ENCODE data around the gene TNRC6B.
A peak's percentile ranks its signal among the peaks of the same experiment; 100 is the strongest.
"Not testable (repeated sequence)": the region's sequence is repeated elsewhere in the genome, so short reads cannot be mapped to it uniquely, and the experiment has no call there.

The TNRC6B gene

GRCh38 chr22:40183603-40184002, 5.9 kb downstream of the TNRC6B start:
- DNase-seq: not testable (repeated sequence)

GRCh38 chr22:40187389-40187788, 9.7 kb downstream of the TNRC6B start:
- DNase-seq: no peak

- no peak for DNase-seq
Observed at GRCh38 chr22:40189997-40190396, 12.3 kb downstream of the TNRC6B start.

DNA sequence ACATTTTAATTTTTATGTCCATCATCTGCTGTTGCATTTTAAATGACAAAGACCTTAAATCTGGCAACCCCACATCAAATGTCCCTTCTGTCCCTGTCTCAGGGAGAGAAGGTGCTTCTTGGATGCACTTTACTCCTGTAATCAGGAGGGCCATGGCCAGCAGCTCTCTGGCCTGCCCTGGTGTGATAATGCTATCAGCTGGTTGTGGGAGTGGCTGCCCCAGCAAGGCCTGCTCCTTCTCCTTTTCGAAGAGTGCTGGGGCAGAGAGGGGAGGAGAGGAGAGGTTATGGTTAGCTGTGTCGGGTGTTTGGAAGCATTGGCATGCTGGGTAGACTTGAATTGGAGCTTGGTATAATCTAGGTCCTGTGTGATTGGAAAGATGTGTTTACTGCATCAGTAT, 12.8 kb downstream of the TNRC6B start:
- DNase-seq: peak; percentile 21 to 36

- DNase-seq: peak; percentile 33 to 58
Observed at GRCh38 chr22:40193429-40194421, 16.0 kb downstream of the TNRC6B start.

DNA sequence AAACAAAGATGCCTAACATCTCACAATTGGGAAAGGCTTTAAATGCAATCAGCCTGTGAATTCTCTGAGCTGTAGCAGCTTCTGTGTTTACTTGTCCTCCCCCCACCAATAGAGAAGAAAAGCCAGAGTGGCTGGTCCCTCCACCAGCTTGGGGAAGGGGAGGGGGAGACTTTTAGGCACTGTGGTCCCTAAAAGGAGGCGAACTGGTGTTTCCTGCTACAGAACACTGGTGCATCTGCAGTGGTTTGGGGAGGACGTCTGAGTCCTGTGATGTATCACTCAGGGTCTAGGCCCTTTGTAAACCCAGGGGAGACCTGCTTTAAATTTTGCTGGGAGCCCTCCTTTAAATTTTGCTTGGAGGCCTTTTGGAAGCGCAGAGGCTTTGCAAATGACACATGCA, 16.9 kb downstream of the TNRC6B start:
- no peak for DNase-seq

- no peak for DNase-seq
Observed at GRCh38 chr22:40196628-40197360, 19.1 kb downstream of the TNRC6B start.

- not testable (repeated sequence) for DNase-seq
Observed at GRCh38 chr22:40197421-40197820, 19.7 kb downstream of the TNRC6B start.

GRCh38 chr22:40198733-40199132, 21.0 kb downstream of the TNRC6B start:
- DNase-seq: no peak

DNA sequence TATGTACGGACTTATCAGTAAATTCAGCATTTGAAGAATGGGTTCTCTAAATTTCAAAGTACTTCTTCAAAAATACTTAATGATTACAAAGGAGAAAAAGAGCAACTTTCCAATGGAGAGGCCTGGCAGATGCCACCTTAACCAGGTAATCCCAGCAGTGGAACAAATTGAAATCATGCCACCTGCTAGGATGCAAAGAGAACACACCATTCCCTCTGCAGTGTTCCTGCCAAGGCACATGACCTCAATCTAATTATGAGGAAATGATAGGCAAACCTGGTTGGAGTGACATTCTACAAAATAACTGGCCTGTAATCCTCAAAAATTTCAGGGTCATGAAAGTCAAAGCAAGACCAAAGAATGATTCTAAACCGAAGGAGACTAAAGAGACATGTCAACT, 21.5 kb downstream of the TNRC6B start:
- no peak for DNase-seq

DNA sequence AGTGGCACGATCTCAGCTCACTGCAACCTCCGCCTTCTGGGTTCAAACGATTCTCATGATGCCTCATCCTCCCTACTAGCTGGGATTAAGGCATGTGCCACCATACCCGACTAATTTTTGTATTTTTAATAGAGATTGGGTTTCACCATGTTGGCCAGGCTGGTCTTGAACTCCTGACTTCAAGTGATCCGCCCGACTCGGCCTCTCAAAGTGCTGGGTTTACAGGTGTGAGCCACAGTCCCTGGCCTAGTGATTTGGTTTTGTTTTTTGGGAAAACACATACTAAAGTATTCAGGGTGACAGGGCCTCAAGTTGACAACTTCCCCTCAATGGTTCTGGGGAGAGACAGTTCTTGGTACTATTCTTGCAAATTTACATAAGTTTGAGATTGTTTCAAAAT, 22.1 kb downstream of the TNRC6B start:
- no peak for DNase-seq

- DNase-seq: no peak
Observed at GRCh38 chr22:40200795-40201530, 23.2 kb downstream of the TNRC6B start.

DNA sequence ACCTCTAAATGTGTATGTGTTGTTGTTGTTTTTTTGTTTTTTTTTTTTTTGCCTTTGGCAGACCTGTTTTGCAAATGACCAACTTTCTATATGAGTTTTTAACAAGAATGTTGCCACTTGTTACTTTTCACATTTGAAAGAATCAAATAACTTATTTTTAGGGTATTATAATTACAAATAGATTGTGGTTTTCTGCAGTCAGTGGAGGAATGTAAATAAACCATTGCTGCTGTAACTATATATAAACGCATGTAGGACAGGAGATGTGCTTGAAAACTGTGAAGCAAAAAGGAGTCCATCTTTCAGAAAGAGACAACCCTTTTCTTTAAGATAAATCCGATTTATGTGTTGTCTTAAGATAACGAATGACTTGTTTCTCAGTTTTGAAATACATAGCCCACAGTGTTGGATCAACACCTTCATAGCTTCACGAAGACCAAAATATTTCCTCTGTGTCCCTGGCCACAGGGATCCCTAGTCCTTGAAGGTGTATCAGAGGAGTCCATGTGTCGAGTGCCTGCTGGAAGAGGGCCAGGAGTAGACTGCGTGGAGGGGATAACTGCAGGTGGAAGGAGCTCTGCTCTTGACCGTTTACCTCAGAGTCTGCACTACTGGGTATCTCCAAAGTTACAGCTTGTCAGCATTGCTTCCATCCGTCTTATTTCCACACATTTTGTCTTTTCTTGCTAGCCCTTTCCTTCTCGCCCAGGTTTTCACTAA, 24.7 kb downstream of the TNRC6B start:
- DNase-seq: no peak

DNA sequence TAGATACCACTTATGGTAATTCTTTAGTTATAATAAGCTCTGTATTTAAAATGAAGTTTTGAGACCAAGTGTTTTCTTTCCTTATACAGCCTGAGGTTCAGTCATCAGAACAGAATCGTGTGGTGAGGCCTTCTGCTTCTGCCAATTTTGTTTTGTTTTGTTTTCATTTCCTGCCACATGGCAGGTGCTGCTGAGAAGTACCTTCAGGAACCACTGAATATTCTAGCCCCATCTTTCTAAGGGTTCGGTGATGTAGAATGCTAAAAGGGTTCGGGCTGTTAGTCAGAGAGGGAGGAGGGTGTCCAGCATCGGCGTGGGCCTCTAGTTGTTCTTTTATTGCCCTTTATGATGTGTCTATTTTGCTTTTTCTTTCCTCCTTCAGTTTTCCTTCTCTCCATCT, 25.8 kb downstream of the TNRC6B start:
- DNase-seq: no peak

- no peak for DNase-seq
Observed at GRCh38 chr22:40204321-40205116, 26.8 kb downstream of the TNRC6B start.

DNA sequence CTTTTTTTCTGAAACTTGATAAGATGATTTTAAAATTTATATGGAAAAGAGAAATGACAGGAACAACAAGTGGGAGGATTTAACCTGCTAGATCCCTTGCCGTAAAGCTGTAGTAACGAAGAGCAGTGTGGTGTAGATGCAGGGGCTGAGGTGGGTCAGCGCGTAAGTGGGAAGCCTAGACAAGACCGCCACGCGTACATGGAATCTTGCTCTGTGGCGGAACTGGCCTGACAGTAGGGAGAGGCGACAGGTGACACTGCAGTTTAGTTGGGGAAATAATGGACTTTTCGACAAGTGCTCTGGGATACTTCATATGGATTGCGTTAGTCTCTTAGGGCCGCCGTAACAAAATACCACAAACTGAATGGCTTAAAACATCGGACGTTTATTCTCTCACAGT, 28.8 kb downstream of the TNRC6B start:
- no peak for DNase-seq

GRCh38 chr22:40210818-40211217, 33.1 kb downstream of the TNRC6B start:
- peak; percentile 68 for DNase-seq

- peak; percentile 51 to 56 for DNase-seq
Observed at GRCh38 chr22:40211476-40212054, 33.8 kb downstream of the TNRC6B start.

GRCh38 chr22:40212121-40212520, 34.4 kb downstream of the TNRC6B start:
- DNase-seq: no peak

- peak; percentile 37 to 56 for DNase-seq
Observed at GRCh38 chr22:40213478-40213877, 35.8 kb downstream of the TNRC6B start.

GRCh38 chr22:40215266-40215665, 37.5 kb downstream of the TNRC6B start:
- DNase-seq: peak; percentile 58 to 78

Data from Kasumi-1 (cell line).